Activated gamma-delta T cell treated with anti-CD3 and anti-CD28 coated beads, Interleukin-2, amount 50 U/mL, for 16 hours (primary cell): Measurements from ENCODE around the gene ENC1.

Experiments
- DNase-seq: peaks from one replicate; pipeline ENCODE4 v3.0.0-alpha.2; 2020; ENCODE audit warnings: low read depth

The ENC1 gene

GRCh38 chr5:74608736-74609601, 31.6 kb downstream of the ENC1 start:
- DNase-seq, result no peak

GRCh38 chr5:74605759-74606158, 34.8 kb downstream of the ENC1 start:
- no peak for DNase-seq

GRCh38 chr5:74603376-74603775, 37.2 kb downstream of the ENC1 start:
- no peak for DNase-seq

GRCh38 chr5:74599148-74599547, 41.4 kb downstream of the ENC1 start:
- no peak for DNase-seq

GRCh38 chr5:74598731-74599130, 41.8 kb downstream of the ENC1 start:
- no peak for DNase-seq

GRCh38 chr5:74596927-74597326, 43.6 kb downstream of the ENC1 start:
- DNase-seq, result no peak

- DNase-seq, result no peak
These were observed 45.2 kb downstream of the ENC1 start for GRCh38 chr5:74595143-74595925.

- DNase-seq, result no peak
These were observed 46.1 kb downstream of the ENC1 start for GRCh38 chr5:74594137-74595040.

GRCh38 chr5:74589204-74590056, 51.1 kb downstream of the ENC1 start:
- DNase-seq, result no peak

- DNase-seq, result no peak
These were observed 52.1 kb downstream of the ENC1 start for GRCh38 chr5:74588415-74588814.

- no peak for DNase-seq
These were observed 52.6 kb downstream of the ENC1 start for GRCh38 chr5:74587890-74588289.

- no peak for DNase-seq
These were observed 53.2 kb downstream of the ENC1 start for GRCh38 chr5:74587300-74587699.

- no peak for DNase-seq
These were observed 53.7 kb downstream of the ENC1 start for GRCh38 chr5:74586856-74587255.

GRCh38 chr5:74582853-74583252, 57.7 kb downstream of the ENC1 start:
- no peak for DNase-seq

GRCh38 chr5:74581988-74582365, 58.6 kb downstream of the ENC1 start:
- DNase-seq, result no peak

GRCh38 chr5:74580729-74581109, 59.8 kb downstream of the ENC1 start:
- DNase-seq, result no peak

- peak; percentile 13 for DNase-seq
These were observed 61.3 kb downstream of the ENC1 start for GRCh38 chr5:74579215-74579614.

- no peak for DNase-seq
These were observed 62.0 kb downstream of the ENC1 start for GRCh38 chr5:74578356-74579044.
